Lower leg skin (tissue), 3 donors: ENCODE results near the gene CHN2.

Experiments
- CTCF ChIP-seq, 3 donors: fragments of 450-650 bp; IDR thresholded peaks; one replicate each; pipeline ENCODE4 v1.5.1; 2016; ENCODE audit warnings: antibody characterized with exemption in 3 of 3, mild to moderate bottlenecking in 3 of 3, moderate library complexity in 2 of 3
- POLR2A ChIP-seq, 2 donors: fragments of 450-650 bp; IDR thresholded peaks; one replicate each; pipeline ENCODE4 v1.6.1; 2016 to 2017; ENCODE audit warnings: antibody characterized with exemption in 2 of 2, mild to moderate bottlenecking in 1 of 2, moderate library complexity in 1 of 2

DNA sequence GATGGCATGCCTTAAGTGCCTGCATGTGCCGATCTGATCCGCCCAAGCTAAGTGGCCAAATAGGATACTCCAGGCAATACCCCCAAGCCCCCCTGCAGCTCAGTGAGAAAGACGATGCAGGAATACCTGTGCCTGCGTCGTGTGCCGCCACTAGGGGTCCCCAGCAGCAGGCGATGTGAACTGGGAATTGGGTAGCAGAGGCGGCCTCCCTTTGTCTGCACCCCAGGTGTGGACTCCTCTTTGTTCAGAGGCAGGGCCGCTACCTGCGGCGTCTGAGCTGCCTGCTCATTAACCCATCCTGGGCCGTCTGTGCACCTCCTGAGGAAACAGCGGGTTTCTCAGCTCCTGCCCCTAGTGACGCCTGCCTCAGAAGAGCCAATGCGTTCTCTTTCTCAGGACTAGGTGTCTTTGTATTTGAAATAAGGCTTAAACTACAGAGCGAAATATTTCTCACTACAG is 4.8 kb upstream of the CHN2 start:
- TF ChIP-seq POLR2A (IDR thresholded peaks at IDR 0.05) (no peak), CTCF (IDR thresholded peaks at IDR 0.05) (peak in 1 of 3 donors; percentile 58)
